Erythroblast (primary cell): Measurements from ENCODE around the gene MYO5C.

Experiments used
- GATA1 ChIP-seq: IDR thresholded peaks from 2 replicates; pipeline ENCODE4 v1.6.1; 2011; ENCODE audit warnings: low read depth, mild to moderate bottlenecking, control low read depth, low read length, moderate library complexity
- POLR2A ChIP-seq: IDR thresholded peaks from 2 replicates; pipeline ENCODE4 v1.6.1; 2011; ENCODE audit warnings: mild to moderate bottlenecking, low read length

DNA sequence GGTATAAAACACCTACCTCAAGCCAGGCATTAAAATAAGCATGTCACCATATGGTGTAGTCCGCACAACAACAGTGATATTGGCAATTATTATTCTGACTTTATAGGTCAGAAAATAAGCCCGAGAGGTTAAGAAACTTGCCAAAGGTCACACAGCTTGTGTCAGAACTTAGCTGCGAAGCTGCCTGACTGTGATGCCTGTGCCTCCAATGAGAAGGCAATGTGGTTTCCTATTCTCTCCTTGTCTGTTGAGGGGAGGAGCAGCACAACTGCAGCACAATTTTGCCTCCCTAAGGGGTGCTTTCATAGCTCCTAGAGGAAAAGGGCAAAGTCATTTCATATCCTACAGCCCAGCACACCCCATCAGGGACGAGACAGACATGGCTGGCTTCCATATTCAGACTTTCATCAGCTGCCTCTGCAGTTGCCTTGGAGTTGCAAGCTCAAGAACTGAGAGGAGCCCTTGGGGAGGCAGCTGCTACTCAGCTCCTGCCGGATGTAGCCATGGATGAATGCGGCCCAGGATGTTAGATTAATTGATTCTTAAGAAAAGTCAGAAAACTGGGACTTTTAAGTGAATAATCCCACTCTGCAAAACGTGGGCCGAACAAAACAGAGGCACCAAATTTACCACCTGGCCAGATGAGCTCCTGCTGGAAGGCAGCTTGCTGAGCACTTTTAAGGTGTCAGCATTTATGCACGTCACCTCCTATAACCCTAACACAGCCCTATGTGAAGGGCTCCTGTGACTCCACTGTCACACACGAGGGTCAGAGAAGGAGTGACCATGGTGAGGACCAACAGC lies 38.5 kb downstream of the MYO5C start:
- TF ChIP-seq POLR2A (no peak), GATA1 (no peak)
